HL-60 (cell line): ENCODE results near the gene NDUFS3.
"Not testable (repeated sequence)": the region's sequence is repeated elsewhere in the genome, so short reads cannot be mapped to it uniquely, and the experiment has no call there.

Source experiments
- CTCF ChIP-seq: IDR thresholded peaks from one replicate; pipeline ENCODE4 v1.5.1; 2011; ENCODE audit warnings: low read length, control low read depth, inconsistent platforms; ENCODE audit not compliant: insufficient read depth
- GABPA ChIP-seq: IDR thresholded peaks from 2 replicates; pipeline ENCODE4 v1.6.1; 2012; ENCODE audit warnings: low read depth
- POLR2AphosphoS5 ChIP-seq: IDR thresholded peaks from 2 replicates; pipeline ENCODE4 v1.6.1; 2012; ENCODE audit warnings: low read depth

DNA sequence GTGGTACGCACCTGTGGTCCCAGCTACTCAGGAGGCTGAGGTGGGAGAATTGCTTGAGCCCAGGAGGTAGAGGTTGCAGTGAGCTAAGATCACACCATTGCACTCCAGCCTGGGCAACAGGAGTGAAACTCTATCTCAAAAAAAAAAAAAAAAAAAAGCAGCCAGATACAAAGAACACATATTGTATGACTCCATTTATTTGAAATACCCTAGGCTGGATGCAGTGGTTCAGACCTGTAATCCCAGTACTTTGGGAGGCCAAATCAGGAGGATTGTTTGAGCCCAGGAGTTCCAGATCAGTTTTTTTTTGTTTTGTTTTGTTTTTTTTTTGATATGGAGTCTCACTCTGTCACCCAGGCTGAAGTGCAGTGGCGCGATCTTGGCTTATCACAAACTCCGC lies 16.5 kb upstream of the NDUFS3 start:
- not testable (repeated sequence) for TF ChIP-seq CTCF, POLR2AphosphoS5, GABPA
